Lung (tissue), 12 donors: ENCODE results near the gene ABCC2. TPM values are rescaled to one million over a fixed set of nuclear protein-coding genes. Genes with fewer than 3 reads are reported as not detected.
"Not testable (repeated sequence)": the region's sequence is repeated elsewhere in the genome, so short reads cannot be mapped to it uniquely, and the experiment has no call there.

ENCODE experiments used
- ATAC-seq: fragments of 200-7000 bp; cut with Tn5 transposase; one replicate; pipeline ENCODE4 v1.9.1; 2020; ENCODE audit warnings: moderate number of reproducible peaks; ENCODE audit not compliant: insufficient read depth, low FRiP score
- DNase-seq, 3 donors: peaks; one replicate each; pipeline ENCODE4 v3.0.0-alpha.2; 2013 to 2017
- H3K27ac ChIP-seq, 2 donors: one replicate each; pipeline ENCODE4 v1.5.1; 2013; ENCODE audit warnings: mild to moderate bottlenecking in 2 of 2, moderate library complexity in 2 of 2, control low read depth in 1 of 2, inconsistent platforms in 1 of 2, low read depth in 1 of 2, low read length in 1 of 2
- H3K27me3 ChIP-seq, 3 donors: one replicate each; pipeline ENCODE4 v1.5.1; 2013; ENCODE audit warnings: low read length in 2 of 3; ENCODE audit not compliant: control insufficient read depth in 3 of 3, insufficient read depth in 3 of 3
- H3K36me3 ChIP-seq, 4 donors: one replicate each; pipeline ENCODE4 v1.5.1; 2013; ENCODE audit warnings: low read length in 4 of 4, mild to moderate bottlenecking in 1 of 4, moderate library complexity in 1 of 4; ENCODE audit not compliant: control insufficient read depth in 4 of 4, insufficient read depth in 4 of 4
- H3K4me1 ChIP-seq, 5 donors: one replicate each; pipeline ENCODE4 v1.5.1; 2013; ENCODE audit warnings: low read length in 5 of 5, mild to moderate bottlenecking in 2 of 5, moderate library complexity in 1 of 5; ENCODE audit not compliant: control insufficient read depth in 5 of 5, insufficient read depth in 5 of 5
- H3K4me3 ChIP-seq: one replicate; pipeline ENCODE4 v1.5.1; 2013; ENCODE audit warnings: mild to moderate bottlenecking, control low read depth, moderate library complexity
- H3K9ac ChIP-seq, 2 donors: one replicate each; pipeline ENCODE4 v1.5.1; 2013; ENCODE audit warnings: low read length in 2 of 2, control low read depth in 1 of 2; ENCODE audit not compliant: insufficient read depth in 1 of 2
- H3K9me3 ChIP-seq, 4 donors: one replicate each; pipeline ENCODE4 v1.5.1; 2013; ENCODE audit warnings: low read length in 3 of 4, mild to moderate bottlenecking in 1 of 4, moderate library complexity in 1 of 4; ENCODE audit not compliant: control insufficient read depth in 4 of 4, insufficient read depth in 3 of 4
- CTCF ChIP-seq: IDR thresholded peaks from 2 replicates; pipeline ENCODE4 v1.5.1; 2012; ENCODE audit warnings: mild to moderate bottlenecking; ENCODE audit errors: control extremely low read depth, extremely low read depth
- WGBS, 2 donors: extraction: QIAGEN DNeasy Blood & Tissue Kit; methylation state at CpG; one replicate each; pipeline ENCODE4 v1.1.7; 2013; 5-methylcytosine and 5-hydroxymethylcytosine counted together
- polyA plus RNA-seq, 2 donors: library from polyadenylated mRNA; stranded (reverse); fragments of 200-250 nt; gene quantifications; one replicate each; pipeline ENCODE4 v1.2.1, GENCODE V29; 2013
- total RNA-seq, 2 donors: library from RNA; depleted of rRNA in 1 of 2; stranded (reverse); fragments of >200 nt in 1 of 2; gene quantifications; one replicate each; pipeline ENCODE4 v1.2.1, GENCODE V29; 2014 to 2021
- donor health status: control.
- donor health status: control.
- donor health status: Bipolar disorder and iron deficiency.
- donor health status: healthy.
- donor health status: DM: yes; HTN: yes; CAD: no.

The ABCC2 gene
- total and polyA plus RNA-seq, 4 donors: 0.47 to 1.3 (median 0.96) TPM

DNA sequence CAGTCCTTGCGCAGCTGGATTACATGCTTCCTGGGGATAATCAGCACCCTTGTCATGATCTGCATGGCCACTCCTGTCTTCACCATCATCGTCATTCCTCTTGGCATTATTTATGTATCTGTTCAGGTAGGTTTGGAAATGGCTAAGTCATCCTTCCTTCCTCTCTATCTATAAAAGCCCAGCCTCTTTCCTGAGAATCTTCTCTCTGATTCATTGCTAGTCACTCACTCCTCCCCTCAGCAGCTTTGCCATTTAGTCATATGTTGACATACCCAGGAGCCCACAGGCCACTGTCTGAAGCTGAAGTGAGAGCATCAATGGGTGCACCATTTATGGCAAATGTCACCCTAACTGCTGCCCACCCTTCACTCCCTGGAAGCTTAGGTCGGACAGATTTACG lies 52.0 kb downstream of the ABCC2 start:
- WGBS, 2 donors: 85 to 89% methylated on average over 4 of the region's 4 CpGs
- H3K9ac ChIP-seq: no peak overlapping the region
- no peaks in the 10 kb centered on the region for H3K27me3 ChIP-seq
- no peak overlapping the region for H3K27ac ChIP-seq
- no peaks in the 10 kb centered on the region for H3K4me1 ChIP-seq
- ATAC-seq (no peak), DNase-seq (no peak)
- H3K36me3 ChIP-seq: no peaks in the 10 kb centered on the region
- TF ChIP-seq CTCF: no peak
- no peak overlapping the region for H3K4me3 ChIP-seq
- no peaks in the 10 kb centered on the region for H3K9me3 ChIP-seq

DNA sequence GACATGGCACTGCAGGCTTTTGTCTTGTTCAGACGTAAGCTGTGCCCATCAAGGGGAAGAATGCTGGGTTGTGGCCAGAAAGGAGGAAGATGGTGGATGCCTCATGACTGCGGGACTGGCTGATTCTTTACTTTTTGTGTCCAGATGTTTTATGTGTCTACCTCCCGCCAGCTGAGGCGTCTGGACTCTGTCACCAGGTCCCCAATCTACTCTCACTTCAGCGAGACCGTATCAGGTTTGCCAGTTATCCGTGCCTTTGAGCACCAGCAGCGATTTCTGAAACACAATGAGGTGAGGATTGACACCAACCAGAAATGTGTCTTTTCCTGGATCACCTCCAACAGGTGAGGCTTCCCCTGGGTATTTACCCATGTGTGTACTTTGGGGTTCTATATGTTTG lies 53.5 kb downstream of the ABCC2 start:
- TF ChIP-seq CTCF: no peak
- Histone ChIP-seq H3K36me3 (no peaks in the 10 kb centered on the region), H3K27me3 (no peaks in the 10 kb centered on the region), H3K4me3 (no peak overlapping the region), H3K27ac (no peak overlapping the region), H3K9me3 (no peaks in the 10 kb centered on the region), H3K9ac (no peak overlapping the region), H3K4me1 (no peaks in the 10 kb centered on the region)
- DNase-seq (no peak), ATAC-seq (no peak)
- WGBS, 2 donors: 91 to 95% methylated on average over 8 of the region's 8 CpGs

DNA sequence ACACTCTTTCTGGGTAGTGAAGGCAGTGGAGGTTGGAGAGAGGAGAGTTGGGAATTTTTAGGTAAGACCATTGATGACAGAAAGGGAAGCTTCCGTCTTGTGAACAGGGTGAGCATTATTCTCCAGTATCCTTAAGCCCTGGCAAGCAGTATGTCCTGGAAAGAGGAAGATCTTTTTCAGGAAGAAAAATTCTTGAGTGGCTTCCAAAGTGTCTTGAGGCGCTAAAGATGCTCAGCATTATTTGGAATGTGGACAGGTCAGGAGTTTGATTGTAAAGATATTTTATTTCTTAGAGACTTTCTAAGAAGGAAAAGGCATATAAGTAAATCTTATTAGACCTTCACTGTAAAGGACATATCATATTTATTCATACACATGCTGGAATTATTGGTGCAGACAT lies 54.3 kb downstream of the ABCC2 start:
- Histone ChIP-seq H3K9ac (no peak overlapping the region), H3K27me3 (no peaks in the 10 kb centered on the region), H3K4me3 (no peak overlapping the region), H3K27ac (no peak overlapping the region), H3K36me3 (no peaks in the 10 kb centered on the region), H3K9me3 (no peaks in the 10 kb centered on the region), H3K4me1 (no peaks in the 10 kb centered on the region)
- ATAC-seq: no peak
- WGBS, 2 donors: 83 to 85% methylated on average over 2 of the region's 2 CpGs
- no peak for TF ChIP-seq CTCF
- no peak for DNase-seq

DNA sequence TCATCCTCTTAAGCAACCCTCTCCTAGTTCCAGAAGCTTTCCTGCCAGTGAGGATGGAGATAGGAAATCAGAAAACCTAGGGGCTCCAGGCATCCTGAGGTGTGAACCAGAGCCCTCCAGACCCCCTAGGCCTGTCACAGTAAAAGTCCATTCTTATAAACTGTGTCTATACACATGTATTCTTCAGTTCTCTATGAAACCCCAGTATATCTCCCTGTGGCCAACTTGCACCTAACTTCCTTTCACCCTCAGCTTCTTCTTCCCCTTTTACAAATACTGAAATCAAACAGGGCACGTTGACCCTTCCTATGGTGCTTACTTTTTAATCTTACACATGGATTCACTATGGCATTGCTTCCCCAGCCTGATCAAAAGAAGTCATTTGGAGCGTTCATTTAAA lies 58.4 kb downstream of the ABCC2 start:
- not testable (repeated sequence) for H3K4me1 ChIP-seq, H3K9me3 ChIP-seq, H3K27me3 ChIP-seq, ATAC-seq, H3K36me3 ChIP-seq, H3K4me3 ChIP-seq, H3K27ac ChIP-seq, DNase-seq, H3K9ac ChIP-seq
- WGBS, 2 donors: 60 to 77% methylated on average over 2 of the region's 2 CpGs
